ENCODE data around the gene ABCA8.
"Not testable (repeated sequence)": the region's sequence is repeated elsewhere in the genome, so short reads cannot be mapped to it uniquely, and the experiment has no call there.

Gene ABCA8, protein sequence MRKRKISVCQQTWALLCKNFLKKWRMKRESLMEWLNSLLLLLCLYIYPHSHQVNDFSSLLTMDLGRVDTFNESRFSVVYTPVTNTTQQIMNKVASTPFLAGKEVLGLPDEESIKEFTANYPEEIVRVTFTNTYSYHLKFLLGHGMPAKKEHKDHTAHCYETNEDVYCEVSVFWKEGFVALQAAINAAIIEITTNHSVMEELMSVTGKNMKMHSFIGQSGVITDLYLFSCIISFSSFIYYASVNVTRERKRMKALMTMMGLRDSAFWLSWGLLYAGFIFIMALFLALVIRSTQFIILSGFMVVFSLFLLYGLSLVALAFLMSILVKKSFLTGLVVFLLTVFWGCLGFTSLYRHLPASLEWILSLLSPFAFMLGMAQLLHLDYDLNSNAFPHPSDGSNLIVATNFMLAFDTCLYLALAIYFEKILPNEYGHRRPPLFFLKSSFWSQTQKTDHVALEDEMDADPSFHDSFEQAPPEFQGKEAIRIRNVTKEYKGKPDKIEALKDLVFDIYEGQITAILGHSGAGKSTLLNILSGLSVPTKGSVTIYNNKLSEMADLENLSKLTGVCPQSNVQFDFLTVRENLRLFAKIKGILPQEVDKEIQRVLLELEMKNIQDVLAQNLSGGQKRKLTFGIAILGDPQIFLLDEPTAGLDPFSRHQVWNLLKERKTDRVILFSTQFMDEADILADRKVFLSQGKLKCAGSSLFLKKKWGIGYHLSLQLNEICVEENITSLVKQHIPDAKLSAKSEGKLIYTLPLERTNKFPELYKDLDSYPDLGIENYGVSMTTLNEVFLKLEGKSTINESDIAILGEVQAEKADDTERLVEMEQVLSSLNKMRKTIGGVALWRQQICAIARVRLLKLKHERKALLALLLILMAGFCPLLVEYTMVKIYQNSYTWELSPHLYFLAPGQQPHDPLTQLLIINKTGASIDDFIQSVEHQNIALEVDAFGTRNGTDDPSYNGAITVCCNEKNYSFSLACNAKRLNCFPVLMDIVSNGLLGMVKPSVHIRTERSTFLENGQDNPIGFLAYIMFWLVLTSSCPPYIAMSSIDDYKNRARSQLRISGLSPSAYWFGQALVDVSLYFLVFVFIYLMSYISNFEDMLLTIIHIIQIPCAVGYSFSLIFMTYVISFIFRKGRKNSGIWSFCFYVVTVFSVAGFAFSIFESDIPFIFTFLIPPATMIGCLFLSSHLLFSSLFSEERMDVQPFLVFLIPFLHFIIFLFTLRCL (N-terminal part only)

DNA sequence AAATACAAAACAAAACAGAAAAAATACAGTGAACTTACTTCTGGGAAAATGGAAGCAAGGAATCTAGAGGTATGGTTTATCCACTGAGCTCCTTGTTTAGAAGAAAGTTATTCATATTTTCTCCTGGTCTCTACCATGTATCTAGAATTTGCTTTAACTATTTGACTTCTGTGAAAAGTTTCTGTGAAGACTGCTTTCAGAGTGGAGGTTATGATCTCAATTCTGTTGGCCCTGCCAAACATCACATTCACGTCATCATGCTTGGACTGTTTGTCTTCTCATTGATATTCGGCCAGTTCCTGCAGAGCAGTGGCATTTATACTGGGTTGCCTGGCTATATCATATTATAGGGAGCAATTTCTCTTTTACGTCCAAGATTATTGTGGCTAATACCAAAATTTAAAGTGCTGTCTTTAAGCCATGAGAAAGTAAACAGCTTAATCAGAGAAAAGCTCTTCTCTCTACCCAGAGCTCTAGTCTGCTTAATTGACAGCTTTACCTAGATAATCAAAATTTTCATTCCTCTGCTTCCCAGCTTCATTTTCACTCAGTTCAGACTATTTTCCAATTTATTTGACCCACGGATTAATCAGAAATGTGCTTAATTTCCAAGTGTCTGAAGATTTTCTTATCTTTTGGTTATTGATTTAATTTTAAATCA is at the start of gene ABCA8:
ABCA8 (minus strand) TSS at position 212 of the 661 bp plus-strand sequence. CDS start 13,358 bp downstream, outside the sequence.
- no peak for DNase-seq

DNA sequence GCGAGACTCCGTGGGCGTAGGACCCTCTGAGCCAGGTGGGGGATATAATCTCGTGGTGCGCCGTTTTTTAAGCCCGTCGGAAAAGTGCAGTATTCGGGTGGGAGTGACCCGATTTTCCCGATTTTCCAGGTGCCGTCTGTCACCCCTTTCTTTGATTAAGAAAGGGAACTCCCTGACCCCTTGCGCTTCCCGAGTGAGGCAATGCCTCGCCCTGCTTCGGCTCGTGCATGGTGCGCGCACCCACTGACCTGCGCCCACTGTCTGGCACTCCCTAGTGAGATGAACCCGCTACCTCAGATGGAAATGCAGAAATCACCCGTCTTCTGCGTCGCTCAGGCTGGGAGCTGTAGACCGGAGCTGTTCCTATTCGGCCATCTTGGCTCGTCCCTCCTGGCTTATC is 49.6 kb upstream of the ABCA8 start:
- DNase-seq = not testable (repeated sequence)

DNA sequence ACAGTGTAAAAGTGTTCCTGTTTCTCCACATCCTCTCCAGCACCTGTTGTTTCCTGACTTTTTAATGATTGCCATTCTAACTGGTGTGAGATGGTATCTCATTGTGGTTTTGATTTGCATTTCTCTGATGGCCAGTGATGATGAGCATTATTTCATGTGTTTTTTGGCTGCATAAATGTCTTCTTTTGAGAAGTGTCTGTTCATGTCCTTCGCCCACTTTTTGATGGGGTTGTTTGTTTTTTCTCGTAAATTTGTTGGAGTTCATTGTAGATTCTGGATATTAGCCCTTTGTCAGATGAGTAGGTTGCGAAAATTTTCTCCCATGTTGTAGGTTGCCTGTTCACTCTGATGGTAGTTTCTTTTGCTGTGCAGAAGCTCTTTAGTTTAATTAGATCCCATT is 44.6 kb upstream of the ABCA8 start:
- DNase-seq = not testable (repeated sequence)

DNA sequence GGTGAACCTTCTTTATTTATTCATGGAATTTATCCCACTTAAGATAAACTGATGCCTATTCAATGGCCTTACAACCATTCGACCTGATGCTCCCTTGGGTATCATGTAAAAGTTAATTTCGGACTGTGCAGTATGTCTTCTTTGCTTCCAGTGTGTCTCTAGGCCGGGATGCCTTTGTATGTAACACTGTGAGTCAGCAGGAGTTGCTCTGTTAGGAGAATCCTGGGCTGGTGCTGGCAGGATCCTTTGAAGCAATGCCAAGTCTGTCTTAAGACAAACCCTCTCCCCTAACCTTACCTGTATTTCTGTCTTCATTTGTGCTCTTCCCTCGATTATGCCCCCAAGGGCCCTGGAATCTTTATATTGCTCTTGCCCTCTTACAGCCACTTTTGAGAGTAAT is 37.9 kb upstream of the ABCA8 start:
- DNase-seq = no peak

DNA sequence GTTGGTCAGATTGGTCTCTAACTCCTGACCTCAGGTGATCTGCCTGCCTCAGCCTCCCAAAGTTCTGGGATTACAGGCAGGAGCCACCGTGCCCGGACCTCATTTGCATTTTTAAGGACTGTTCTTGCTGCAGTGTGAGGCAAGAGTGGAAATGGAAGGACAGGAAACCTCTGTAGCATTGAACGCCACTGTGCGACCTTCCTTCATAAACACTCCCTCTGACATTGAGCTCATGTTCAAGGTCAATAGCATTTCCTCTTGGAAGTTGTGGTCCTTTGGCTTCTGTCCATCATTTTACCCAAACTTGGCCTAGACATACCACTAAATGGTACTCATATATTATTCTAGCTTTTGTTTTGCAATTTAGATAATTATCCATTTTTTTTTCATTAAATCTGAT is 32.8 kb upstream of the ABCA8 start:
- DNase-seq = no peak

DNA sequence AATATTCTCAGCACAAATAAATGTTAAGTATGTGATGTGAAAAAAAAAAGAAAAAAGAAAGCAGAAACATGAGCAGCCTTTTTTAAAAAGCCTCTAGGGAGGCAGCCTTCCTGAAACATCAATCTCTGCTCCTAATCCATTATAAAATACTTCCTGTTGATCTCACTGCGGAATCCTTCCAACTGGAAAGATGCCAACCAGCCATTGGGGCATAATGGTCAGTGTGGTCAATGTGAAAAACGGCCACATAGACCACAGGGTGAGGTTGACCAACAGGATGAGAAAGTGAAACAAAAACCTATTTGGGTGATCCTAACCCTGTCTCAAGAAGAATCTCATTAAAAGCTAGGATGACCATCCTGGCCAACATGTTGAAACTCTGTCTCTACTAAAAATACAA is 26.1 kb upstream of the ABCA8 start:
- DNase-seq = no peak

DNA sequence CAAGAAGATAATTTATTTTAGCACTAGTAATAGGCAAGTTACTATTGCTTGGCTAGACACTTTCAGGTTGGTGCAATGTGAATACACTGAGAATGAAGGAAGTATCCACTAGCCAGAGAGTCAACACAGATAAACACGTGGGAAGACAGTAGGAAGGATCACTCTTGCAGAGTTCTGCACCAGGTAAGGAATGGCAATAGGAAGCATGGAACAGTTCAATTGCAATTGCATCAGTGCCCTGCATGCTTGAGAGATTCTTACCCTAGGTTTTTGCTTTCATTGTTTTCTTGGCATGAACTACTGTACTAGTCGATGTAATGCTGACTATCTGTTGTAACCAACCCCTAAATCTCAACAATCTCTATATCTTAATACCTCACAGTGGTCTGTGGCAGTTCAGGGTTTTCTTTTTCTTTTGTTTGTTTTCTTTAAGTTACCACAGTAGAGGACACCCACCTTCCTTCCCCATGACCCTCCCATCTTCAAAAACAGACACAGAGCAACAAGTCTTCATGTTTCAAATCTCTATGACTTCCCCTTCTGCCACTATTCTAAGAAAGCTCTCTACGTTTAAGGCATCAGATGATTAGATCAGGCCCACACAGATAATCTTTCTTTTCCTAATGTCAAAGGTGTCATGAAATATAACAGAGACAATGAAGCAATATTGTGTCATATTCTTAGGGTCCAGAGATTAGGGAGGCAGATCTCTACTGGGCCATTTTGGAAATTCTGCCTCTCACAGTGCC is 18.1 kb upstream of the ABCA8 start:
- DNase-seq = no peak

DNA sequence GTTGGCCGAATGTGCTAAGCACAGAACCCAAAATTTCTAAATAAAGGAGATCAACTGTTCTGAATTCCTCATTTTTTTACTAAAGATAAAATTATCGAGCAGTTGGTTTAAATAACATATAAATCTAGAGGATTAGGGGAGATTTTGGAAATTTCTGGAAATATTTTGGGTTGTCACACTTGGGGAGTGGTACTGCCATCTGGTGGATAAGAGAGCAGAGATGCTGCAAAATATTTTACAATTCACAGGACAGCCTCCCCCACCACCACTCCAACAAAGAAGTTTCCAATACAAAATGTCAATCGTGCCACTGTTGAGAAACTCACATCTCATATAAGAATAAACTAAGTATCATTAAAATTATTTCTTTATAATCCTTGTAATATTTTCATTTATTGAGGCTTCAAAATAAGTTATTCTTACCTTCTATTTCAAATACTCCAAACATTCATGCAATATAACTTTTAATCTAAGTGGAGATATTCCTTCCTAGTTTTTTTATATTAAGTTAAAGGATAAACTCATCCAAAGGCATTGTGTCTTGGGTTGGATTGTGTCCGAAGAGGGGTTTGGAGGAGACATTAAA is 17.0 kb upstream of the ABCA8 start:
- no peak for DNase-seq

DNA sequence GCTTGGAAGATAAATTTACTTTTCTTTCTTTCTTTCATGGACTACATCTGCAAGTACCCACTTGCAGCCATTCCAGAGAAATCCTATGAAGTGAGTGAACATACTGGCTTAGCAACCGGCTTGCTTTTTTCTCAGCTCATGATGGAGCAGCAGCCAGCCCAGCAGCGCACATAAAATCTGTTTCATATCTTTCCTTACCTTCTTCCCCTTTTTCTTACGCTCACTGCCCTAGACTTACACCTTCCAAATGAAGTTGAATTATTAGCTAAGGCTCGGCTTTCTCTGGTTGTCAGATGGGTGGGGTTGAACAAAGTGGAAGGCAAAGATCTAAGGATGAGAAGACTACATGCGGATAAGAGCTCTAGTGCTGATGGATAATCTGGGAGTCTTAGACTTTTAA is 13.9 kb upstream of the ABCA8 start:
- no peak for DNase-seq

DNA sequence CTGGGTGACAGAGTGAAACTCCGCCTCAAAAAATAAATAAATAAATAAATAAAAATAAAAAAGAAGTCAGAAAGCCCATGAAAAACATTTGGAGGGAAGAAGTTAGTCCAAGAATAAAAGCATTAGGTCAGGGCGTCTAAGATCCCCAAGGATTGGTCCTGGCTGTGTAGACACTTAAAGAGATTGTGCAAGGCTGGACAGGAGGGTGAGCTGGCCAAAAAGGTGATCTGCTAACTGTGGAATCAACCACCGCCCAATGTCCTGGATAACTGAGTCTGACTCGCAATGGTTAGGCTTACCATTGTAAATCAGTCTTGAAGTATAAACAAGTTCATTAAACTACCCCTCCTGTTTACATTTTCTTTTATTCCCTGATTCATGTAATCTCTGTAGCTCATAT is 8.8 kb upstream of the ABCA8 start:
- no peak for DNase-seq

DNA sequence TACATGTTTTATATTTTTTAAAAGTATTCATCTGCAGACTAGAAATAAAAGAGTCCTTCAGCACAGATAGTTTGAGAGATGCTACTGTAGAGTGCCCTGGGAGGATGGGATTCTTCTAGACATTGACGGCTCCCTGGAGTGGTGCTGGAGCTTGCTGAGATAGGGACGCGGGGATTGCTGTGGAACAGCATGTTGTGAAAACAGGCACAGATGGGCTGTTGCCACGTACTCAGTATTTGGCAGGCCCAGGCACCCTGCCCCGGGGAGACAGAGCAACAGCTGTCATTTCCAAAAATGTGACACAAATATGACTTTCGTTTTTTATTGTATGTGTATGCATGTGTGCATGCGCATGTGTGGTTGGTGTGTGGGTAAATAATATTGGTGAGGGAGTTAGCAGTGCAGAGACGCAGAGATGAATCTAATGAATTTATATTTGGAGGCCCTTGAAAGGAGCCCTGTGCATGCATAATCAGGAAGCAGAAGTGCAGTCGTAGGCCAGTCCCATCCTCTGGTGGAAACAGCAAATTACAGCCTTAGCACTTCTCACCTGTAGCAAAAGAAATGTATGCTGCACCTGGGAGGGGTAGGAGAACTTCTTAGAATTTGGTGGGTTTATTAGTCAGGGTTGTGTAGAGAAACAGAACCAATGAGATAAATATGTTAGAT is 6.2 kb upstream of the ABCA8 start:
- no peak for DNase-seq

DNA sequence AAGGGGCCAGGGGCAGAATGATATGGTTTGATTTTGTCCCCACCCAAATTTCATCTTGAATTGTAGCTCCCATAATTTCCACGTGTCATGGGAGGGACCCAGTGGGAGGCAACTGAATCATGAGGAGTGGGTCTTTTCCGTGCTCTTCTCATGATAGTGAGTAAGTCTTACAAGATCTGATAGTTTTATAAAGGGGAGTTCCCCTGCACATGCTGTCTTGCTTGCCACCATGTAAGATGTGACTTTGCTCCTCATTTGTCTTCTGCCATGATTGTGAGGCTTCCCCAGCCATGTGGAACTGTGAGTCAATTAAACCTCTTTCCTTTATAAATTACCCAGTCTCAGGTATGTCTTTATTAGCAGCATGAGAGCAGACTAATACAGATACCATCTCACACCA is 3.9 kb upstream of the ABCA8 start:
- DNase-seq = not testable (repeated sequence)

DNA sequence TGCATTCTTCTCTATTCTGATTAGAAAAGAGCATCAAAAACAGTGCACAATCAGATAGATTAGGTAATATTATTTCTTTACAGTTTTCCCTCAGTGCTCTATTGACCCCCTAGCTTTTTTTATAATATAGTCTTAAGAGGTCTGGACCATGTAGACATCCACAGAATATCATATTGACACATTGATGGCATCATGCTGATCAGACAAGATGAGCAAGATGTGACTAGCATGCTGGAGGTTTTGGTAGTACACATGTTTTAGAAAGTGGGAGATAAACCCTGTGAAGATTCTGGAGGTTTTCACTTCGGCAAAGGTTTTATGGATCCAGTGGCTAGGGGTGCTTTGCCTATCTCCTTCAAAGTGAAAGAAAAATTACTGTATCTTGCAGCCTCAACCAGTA is 2.8 kb upstream of the ABCA8 start:
- no peak for DNase-seq

DNA sequence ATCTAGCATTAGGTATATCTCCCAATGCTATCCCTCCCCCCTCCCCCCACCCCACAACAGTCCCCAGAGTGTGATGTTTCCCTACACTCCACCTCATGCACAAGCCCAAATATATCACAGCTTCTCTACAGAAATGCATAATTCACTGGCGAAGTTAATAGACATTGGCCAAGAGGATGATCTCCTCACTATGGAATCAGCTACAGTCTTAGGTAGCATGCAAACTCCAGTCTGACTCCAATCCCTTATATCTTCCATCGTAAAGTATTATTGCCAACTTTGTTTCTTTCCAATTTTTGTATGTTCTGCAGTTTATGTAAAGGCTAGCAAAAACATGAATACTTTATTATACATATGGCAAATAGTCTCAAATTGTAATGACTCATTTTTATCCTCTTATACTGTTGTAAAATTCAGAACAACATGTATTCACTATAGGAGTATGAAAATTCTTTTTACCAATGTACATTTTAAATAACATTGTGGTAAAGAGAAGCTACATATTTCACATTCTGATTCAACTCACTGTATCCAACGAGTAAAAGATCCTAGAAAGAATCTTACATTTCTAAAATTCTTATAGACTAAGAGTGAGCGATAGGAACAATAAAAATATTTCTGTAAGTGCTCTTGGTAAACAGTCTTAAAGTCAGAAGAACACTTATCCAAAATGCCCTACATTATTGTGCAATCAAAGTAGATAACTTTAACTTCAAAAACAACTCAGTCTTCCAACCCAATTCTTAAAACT is 871 bp downstream of the ABCA8 start:
- DNase-seq = no peak

DNA sequence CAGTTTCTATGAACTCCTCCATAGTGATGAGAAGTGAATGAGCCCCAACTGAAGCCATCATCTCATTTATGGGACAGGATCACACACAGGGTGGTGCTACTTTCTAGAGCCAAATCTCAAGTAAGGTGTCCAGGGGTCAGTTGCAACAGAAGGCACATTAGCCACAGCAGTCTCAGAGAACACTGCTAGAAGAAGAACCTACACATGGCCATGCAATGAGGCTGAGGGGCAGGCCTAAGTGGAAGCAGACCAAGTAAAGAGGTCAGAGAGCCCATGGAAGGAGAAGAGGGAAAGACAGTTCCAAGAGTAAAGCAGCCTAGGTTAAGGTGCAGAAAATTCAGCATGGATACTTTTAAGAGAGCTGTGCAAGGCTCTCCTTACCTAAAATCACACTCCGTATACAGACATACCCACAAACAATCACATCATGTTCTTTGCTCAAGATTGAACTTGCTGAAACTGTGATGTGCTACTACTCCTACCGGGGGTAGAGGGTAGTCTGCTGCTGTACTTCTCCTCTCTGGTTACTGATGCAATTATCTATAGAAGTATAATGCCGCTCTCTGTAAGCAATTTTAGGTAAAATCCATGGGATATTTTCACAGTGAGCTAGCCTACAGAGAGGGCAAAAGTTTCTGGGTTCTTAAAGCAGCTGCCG is 1.7 kb downstream of the ABCA8 start:
- no peak for DNase-seq

DNA sequence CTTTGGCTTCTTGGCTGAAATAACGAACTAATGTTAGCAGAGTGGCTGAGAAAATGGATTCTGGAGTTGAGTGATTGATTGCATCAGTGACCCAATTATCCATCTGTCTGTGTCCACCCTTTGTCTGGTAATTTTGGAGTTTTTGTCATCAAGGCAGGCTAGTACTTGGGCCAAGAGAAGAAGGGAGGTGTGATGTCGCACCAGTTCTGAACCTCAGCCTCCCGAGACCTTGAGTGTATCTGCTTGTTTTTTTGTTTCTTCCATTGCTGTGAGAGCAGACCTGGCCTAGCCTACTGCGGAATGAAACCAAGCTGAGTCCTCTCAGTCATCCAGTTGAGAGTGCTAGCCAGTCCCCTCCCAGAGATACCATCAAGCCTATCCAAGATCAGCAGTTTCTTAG is 4.5 kb downstream of the ABCA8 start:
- DNase-seq = no peak

DNA sequence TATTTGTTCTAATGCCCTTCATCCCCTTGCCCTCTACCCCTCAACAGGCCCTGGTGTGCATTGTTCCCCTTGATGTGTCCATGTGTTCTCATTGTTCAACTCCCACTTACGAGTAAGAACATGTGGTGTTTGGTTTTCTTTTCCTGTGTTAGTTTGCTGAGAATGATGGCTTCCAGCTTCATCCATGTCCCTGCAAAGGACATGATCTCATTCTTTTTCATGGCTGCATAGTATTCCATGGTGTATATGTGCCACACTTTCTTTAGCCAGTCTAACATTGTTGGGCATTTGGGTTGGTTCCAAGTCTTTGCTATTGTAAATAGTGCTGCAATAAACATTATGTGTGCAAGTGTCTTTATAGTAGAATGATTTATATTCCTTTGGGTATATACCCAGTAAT is 7.3 kb downstream of the ABCA8 start:
- DNase-seq = not testable (repeated sequence)

DNA sequence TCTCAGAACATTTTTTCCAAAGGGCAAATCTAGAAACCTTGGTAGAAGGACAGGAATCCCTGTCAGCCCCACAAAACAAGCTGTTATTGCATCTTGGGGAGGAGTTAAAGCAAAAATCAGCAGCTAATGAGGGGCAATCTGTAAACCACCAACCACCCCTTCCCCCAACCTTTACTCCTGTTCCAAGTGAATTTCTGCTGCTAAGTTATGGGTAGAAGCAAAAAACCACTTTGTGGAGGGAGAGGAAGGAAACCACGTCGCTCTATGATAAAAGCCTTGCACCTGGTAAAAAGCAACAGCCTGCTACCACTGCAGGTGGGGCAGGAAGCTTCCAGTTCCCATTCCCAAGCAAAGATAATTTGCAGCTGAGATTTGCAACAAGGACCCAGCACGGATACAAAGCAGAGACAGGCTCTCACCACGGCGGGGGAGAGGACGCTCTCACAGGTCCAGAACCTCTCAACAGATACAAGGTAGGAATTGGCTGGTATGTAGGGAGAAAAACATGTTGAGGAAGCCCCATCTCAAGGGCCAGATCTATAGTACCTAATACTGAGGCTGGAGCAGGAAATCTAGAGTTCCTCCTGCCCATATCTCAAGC is 10.7 kb downstream of the ABCA8 start:
- no peak for DNase-seq

DNA sequence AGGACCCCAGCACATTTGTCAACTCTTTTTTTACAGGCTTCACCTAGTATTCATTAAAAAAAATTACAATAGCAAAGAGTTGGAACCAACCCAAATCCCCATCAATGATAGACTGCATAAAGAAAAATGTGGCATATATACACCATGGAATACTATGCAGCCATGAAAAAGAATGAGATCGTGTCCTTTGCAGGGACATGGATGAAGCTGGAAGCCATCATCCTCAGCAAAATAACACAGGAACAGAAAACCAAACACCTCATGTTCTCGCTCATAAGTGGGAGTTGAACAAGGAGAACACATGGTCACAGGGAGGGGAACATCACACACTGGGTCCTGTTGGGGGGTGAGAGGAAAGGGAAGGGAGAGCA is 11.4 kb downstream of the ABCA8 start:
- not testable (repeated sequence) for DNase-seq
